ENCODE results near the gene FIGNL2.

DNA sequence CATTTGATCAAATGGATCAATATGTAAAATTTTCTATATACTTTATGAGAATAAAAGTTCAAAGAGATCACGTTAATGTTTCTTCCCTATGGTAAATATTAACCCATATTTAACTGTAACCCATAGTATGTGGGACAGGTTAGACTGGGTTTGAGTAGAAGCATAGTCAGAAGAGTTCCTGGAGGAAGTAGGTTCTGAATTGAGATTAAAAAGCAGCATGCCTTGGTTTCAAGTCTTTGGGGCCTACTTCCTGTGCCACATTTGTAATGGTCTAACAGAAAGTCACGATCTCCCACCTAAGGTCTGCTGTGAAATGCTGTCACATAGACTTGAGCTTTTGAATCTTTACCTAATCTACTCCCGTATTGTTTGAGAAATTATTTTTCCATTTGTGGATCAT, 63.8 kb downstream of the FIGNL2 start:
- TF ChIP-seq POLR2A (IDR thresholded peaks at IDR 0.05) = no peak
- TF ChIP-seq, protein P1, sequence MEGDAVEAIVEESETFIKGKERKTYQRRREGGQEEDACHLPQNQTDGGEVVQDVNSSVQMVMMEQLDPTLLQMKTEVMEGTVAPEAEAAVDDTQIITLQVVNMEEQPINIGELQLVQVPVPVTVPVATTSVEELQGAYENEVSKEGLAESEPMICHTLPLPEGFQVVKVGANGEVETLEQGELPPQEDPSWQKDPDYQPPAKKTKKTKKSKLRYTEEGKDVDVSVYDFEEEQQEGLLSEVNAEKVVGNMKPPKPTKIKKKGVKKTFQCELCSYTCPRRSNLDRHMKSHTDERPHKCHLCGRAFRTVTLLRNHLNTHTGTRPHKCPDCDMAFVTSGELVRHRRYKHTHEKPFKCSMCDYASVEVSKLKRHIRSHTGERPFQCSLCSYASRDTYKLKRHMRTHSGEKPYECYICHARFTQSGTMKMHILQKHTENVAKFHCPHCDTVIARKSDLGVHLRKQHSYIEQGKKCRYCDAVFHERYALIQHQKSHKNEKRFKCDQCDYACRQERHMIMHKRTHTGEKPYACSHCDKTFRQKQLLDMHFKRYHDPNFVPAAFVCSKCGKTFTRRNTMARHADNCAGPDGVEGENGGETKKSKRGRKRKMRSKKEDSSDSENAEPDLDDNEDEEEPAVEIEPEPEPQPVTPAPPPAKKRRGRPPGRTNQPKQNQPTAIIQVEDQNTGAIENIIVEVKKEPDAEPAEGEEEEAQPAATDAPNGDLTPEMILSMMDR (IDR thresholded peaks at IDR 0.05) = no peak
